Measurements from ENCODE around the gene PROM2.

- TF ChIP-seq CTCF (IDR thresholded peaks at IDR 0.05) (no peak), ZFX (IDR thresholded peaks at IDR 0.05; ENCODE audit: borderline replicate concordance) (no peak)
Observed at GRCh38 chr2:95312543-95313201, 38.4 kb downstream of the PROM2 start.

Measured in 22Rv1 (cell line).